Peyer's patch (tissue), 4 donors: Measurements from ENCODE around the gene PNPLA5. TPM values are rescaled to one million over a fixed set of nuclear protein-coding genes. Genes with fewer than 3 reads are reported as not detected.

Experiments
- DNase-seq, 3 donors: peaks; one replicate each; pipeline ENCODE4 v3.0.0-alpha.2; 2017 to 2019
- H3K27ac ChIP-seq, 4 donors: fragments of 200-600 bp; sonication (generic); one replicate each; pipeline ENCODE4 v1.5.1; 2016 to 2019
- H3K27me3 ChIP-seq, 2 donors: fragments of 200-600 bp; sonication (generic); one replicate each; pipeline ENCODE4 v1.5.1; 2019
- H3K36me3 ChIP-seq, 3 donors: fragments of 200-600 bp; sonication (generic); one replicate each; pipeline ENCODE4 v1.5.1; 2016 to 2019
- H3K4me1 ChIP-seq, 4 donors: fragments of 200-600 bp; sonication (generic); one replicate each; pipeline ENCODE4 v1.5.1; 2016 to 2019
- H3K4me3 ChIP-seq, 4 donors: fragments of 200-600 bp; sonication (generic); 1 replicate in 3 of 4; 2 replicates in 1 of 4; pipeline ENCODE4 v1.5.1; 2016 to 2019; ENCODE audit warnings: mild to moderate bottlenecking in 1 of 4
- H3K9me3 ChIP-seq, 4 donors: fragments of 200-600 bp; sonication (generic); one replicate each; pipeline ENCODE4 v1.5.1; 2016 to 2019; ENCODE audit warnings: mild to moderate bottlenecking in 1 of 4
- CTCF ChIP-seq, 6 experiments: fragments of 450-650 bp in 4 of 6; fragments of 200-600 bp in 2 of 6; sonication (generic) in 1 of 6; IDR thresholded peaks; one replicate each; pipeline ENCODE4 v1.5.1; 2017 to 2019; ENCODE audit warnings: antibody characterized with exemption in 6 of 6, mild to moderate bottlenecking in 3 of 6, moderate library complexity in 1 of 6
- POLR2A ChIP-seq, 2 donors: fragments of 450-650 bp; IDR thresholded peaks; one replicate each; pipeline ENCODE4 v1.5.1; 2017; ENCODE audit warnings: antibody characterized with exemption in 2 of 2, mild to moderate bottlenecking in 2 of 2, moderate library complexity in 2 of 2
- total RNA-seq, 4 donors: library from RNA; depleted of rRNA; stranded (reverse); fragments of >200 nt; gene quantifications; one replicate each; pipeline ENCODE4 v1.1.0, GENCODE V29; 2016

The PNPLA5 gene
- total RNA-seq, 4 donors from 2014 or later: not detected

- H3K27me3 ChIP-seq: no peaks in the 10 kb centered on the region
- DNase-seq: peak in 1 of 3 donors; percentile 32
- no peak overlapping the region for H3K27ac ChIP-seq
- H3K4me3 ChIP-seq: no peak overlapping the region
- H3K9me3 ChIP-seq: no peaks in the 10 kb centered on the region
- no peaks in the 10 kb centered on the region for H3K4me1 ChIP-seq
- no peak for TF ChIP-seq POLR2A (IDR thresholded peaks at IDR 0.05)
- no peak for TF ChIP-seq CTCF (IDR thresholded peaks at IDR 0.05)
- H3K36me3 ChIP-seq: no peaks in the 10 kb centered on the region
Measured at GRCh38 chr22:43831561-43832392, 60.0 kb downstream of the PNPLA5 start.

- Histone ChIP-seq H3K27me3 (no peaks in the 10 kb centered on the region), H3K36me3 (no peaks in the 10 kb centered on the region), H3K9me3 (no peaks in the 10 kb centered on the region), H3K27ac (no peak overlapping the region), H3K4me1 (no peaks in the 10 kb centered on the region), H3K4me3 (no peak overlapping the region)
- DNase-seq: no peak
- TF ChIP-seq POLR2A (IDR thresholded peaks at IDR 0.05): no peak
- TF ChIP-seq CTCF (IDR thresholded peaks at IDR 0.05): no peak
Measured at GRCh38 chr22:43830931-43831560, 60.8 kb downstream of the PNPLA5 start.

GRCh38 chr22:43829904-43830851 lies 61.6 kb downstream of the PNPLA5 start:
- H3K36me3 ChIP-seq: no peaks in the 10 kb centered on the region
- TF ChIP-seq POLR2A (IDR thresholded peaks at IDR 0.05): no peak
- TF ChIP-seq CTCF (IDR thresholded peaks at IDR 0.05): no peak
- peak in 2 of 3 donors; percentile 42 to 56 for DNase-seq
- H3K4me1 ChIP-seq: no peaks in the 10 kb centered on the region
- no peaks in the 10 kb centered on the region for H3K9me3 ChIP-seq
- H3K27ac ChIP-seq: no peak overlapping the region
- no peak overlapping the region for H3K4me3 ChIP-seq
- H3K27me3 ChIP-seq: no peaks in the 10 kb centered on the region

Other genes starting within 250 kb of the PNPLA5 start
- gene EFCAB6, start 79.7 kb downstream of the PNPLA5 start, total RNA-seq: 1 to 10 TPM in 1 of 4 donors, under 1 TPM in 2, not detected in 1; 0.35 to 4.4 (median 0.94) TPM
- gene SULT4A1, start 29.5 kb downstream of the PNPLA5 start, total RNA-seq: under 1 TPM in 3 of 4 donors, not detected in 1; 0.27 to 0.53 (median 0.47) TPM
- gene PNPLA3, start 31.8 kb upstream of the PNPLA5 start, total RNA-seq: 1 to 10 TPM in 2 of 4 donors, under 1 TPM in 2; 0.80 to 6.6 (median 2.5) TPM
- 10 to 100 TPM; 26.4 to 39.8 (median 34.1) TPM for gene SAMM50, start 63.4 kb upstream of the PNPLA5 start, total RNA-seq
- gene PARVB, start 132.3 kb upstream of the PNPLA5 start, total RNA-seq: 10 to 100 TPM in 1 of 4 donors, 1 to 10 TPM in 3; 1.8 to 71.8 (median 7.7) TPM